Uterus (tissue), 4 donors: ENCODE measurements around the gene TMEM119. TPM values are rescaled to one million over a fixed set of nuclear protein-coding genes. Genes with fewer than 3 reads are reported as not detected.
"Not testable (repeated sequence)": the region's sequence is repeated elsewhere in the genome, so short reads cannot be mapped to it uniquely, and the experiment has no call there.

Source experiments
- DNase-seq, 2 donors: peaks; one replicate each; pipeline ENCODE4 v3.0.0-alpha.2; 2019 to 2020
- H3K27ac ChIP-seq, 2 donors: fragments of 200-600 bp; sonication (generic); 1 replicate in 1 of 2; 2 replicates in 1 of 2; pipeline ENCODE4 v1.5.1; 2016 to 2018
- H3K27me3 ChIP-seq, 2 donors: fragments of 200-600 bp; sonication (generic); one replicate each; pipeline ENCODE4 v1.5.1; 2018 to 2019; ENCODE audit warnings: control low read depth in 1 of 2
- H3K36me3 ChIP-seq, 2 donors: fragments of 200-600 bp; sonication (generic); one replicate each; pipeline ENCODE4 v1.5.1; 2019; ENCODE audit warnings: control low read depth in 1 of 2
- H3K4me1 ChIP-seq, 2 donors: fragments of 200-600 bp; sonication (generic); one replicate each; pipeline ENCODE4 v1.5.1; 2018 to 2019; ENCODE audit warnings: control low read depth in 1 of 2
- H3K4me3 ChIP-seq, 2 donors: fragments of 200-600 bp; sonication (generic); 1 replicate in 1 of 2; 2 replicates in 1 of 2; pipeline ENCODE4 v1.5.1; 2018 to 2019; ENCODE audit warnings: mild to moderate bottlenecking in 1 of 2
- H3K9me3 ChIP-seq, 2 donors: fragments of 200-600 bp; sonication (generic); one replicate each; pipeline ENCODE4 v1.5.1; 2019; ENCODE audit warnings: control low read depth in 1 of 2
- POLR2A ChIP-seq, 2 donors: fragments of 450-650 bp; IDR thresholded peaks; one replicate each; pipeline ENCODE4 v1.6.1; 2016; ENCODE audit warnings: antibody characterized with exemption in 2 of 2, mild to moderate bottlenecking in 1 of 2, moderate library complexity in 1 of 2
- intact Hi-C: fragments of 100-400 bp; cut with DNase I; formaldehyde crosslinking; loops from one replicate; pipeline ENCODE4 v1.15.1; 2023; ENCODE audit warnings: low total_unique reads
- total RNA-seq, 4 donors: library from RNA; depleted of rRNA in 3 of 4; stranded (reverse); fragments of >200 nt in 3 of 4; gene quantifications; one replicate each; pipeline versions ENCODE4 v1.1.0 to v1.2.4, GENCODE V29; 2014 to 2023
- TF ChIP-seq, protein P1 (sequence below), 4 experiments: fragments of 200-600 bp in 2 of 4; fragments of 450-650 bp in 2 of 4; sonication (generic) in 2 of 4; IDR thresholded peaks; one replicate each; pipeline ENCODE4 v1.5.1; 2016 to 2019; ENCODE audit warnings: antibody characterized with exemption in 4 of 4, mild to moderate bottlenecking in 2 of 4, moderate library complexity in 1 of 4
- donor health status: DM: yes; HTN: yes; CAD: no.

TMEM119 gene
- total RNA-seq, 4 donors from 2014 or later, result 9.1 to 102 (median 12.4) TPM

- no peak for DNase-seq
- intact Hi-C loops, result no loop called here
- Histone ChIP-seq H3K27me3 (no peaks in the 10 kb centered on the region), H3K4me3 (no peak overlapping the region), H3K4me1 (no peaks in the 10 kb centered on the region), H3K36me3 (no peaks in the 10 kb centered on the region), H3K27ac (no peak overlapping the region), H3K9me3 (no peaks in the 10 kb centered on the region)
- no peak for TF ChIP-seq POLR2A (IDR thresholded peaks at IDR 0.05)
These were observed 22.5 kb downstream of the TMEM119 start for GRCh38 chr12:108575199-108575912.

DNA sequence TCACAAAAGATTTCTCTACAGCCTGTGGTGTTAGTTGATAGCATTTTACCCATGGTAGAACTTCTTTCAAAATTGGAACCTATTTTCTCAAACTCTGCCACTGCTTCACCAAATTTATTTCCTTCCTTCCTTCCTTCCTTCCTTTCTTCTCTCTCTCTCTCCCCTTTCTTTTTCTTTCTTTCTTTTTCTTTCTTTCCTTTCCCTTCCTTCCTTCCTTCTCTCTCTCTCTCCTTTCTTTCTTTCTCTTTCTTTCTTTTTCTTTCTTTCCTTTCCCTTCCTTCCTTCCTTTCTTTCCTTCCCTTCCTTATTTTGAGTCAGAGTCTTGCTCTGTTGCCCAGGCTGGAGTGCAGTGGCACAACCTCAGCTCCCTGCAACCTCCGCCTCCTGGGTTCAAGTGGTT is 23.6 kb downstream of the TMEM119 start:
- H3K27ac ChIP-seq, H3K9me3 ChIP-seq, DNase-seq, H3K27me3 ChIP-seq, H3K4me1 ChIP-seq, intact Hi-C loops, H3K4me3 ChIP-seq, H3K36me3 ChIP-seq: not testable (repeated sequence)

GRCh38 chr12:108573317-108573716 is 24.6 kb downstream of the TMEM119 start:
- H3K4me3 ChIP-seq, result no peak overlapping the region
- no peaks in the 10 kb centered on the region for H3K27me3 ChIP-seq
- DNase-seq, result no peak
- intact Hi-C loops, result no loop called here
- TF ChIP-seq POLR2A (IDR thresholded peaks at IDR 0.05), result no peak
- TF ChIP-seq, protein P1, sequence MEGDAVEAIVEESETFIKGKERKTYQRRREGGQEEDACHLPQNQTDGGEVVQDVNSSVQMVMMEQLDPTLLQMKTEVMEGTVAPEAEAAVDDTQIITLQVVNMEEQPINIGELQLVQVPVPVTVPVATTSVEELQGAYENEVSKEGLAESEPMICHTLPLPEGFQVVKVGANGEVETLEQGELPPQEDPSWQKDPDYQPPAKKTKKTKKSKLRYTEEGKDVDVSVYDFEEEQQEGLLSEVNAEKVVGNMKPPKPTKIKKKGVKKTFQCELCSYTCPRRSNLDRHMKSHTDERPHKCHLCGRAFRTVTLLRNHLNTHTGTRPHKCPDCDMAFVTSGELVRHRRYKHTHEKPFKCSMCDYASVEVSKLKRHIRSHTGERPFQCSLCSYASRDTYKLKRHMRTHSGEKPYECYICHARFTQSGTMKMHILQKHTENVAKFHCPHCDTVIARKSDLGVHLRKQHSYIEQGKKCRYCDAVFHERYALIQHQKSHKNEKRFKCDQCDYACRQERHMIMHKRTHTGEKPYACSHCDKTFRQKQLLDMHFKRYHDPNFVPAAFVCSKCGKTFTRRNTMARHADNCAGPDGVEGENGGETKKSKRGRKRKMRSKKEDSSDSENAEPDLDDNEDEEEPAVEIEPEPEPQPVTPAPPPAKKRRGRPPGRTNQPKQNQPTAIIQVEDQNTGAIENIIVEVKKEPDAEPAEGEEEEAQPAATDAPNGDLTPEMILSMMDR (IDR thresholded peaks at IDR 0.05), result no peak
- no peak overlapping the region for H3K27ac ChIP-seq
- H3K9me3 ChIP-seq, result no peaks in the 10 kb centered on the region
- H3K4me1 ChIP-seq, result no peaks in the 10 kb centered on the region
- H3K36me3 ChIP-seq, result no peaks in the 10 kb centered on the region

GRCh38 chr12:108572166-108572790 is 25.6 kb downstream of the TMEM119 start:
- no peak for DNase-seq
- TF ChIP-seq, protein P1 (IDR thresholded peaks at IDR 0.05), result no peak
- Histone ChIP-seq H3K4me3 (no peak overlapping the region), H3K27me3 (no peaks in the 10 kb centered on the region), H3K4me1 (no peaks in the 10 kb centered on the region), H3K9me3 (no peaks in the 10 kb centered on the region), H3K36me3 (no peaks in the 10 kb centered on the region), H3K27ac (no peak overlapping the region)
- intact Hi-C loops, result no loop called here

DNA sequence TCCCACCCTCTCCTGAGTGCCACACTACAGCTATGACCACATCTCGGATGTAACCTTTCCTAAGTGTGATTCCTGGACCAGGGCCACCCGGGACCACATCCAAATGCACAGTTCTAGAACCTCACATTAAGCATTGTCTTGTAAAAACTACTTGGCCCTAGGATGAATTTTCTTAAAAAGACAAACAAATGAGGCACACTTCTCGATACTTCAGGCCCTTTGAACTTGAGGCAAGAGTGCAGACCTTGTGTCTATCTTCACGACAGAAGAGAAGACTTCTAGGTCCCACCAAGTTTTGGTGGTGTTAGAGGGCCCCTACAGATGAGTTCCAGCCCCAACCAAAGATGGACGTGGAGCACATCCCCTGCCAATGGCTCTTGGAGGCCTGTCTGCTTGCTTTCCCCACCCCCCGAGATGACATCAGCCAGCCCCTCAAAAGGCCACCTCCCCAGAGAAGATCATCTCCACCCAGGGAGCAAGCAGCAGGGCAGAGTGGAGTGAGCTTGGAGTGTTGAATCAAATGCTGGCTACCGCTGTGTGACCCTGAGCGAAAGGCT is 26.2 kb downstream of the TMEM119 start:
- H3K4me1 ChIP-seq, result no peaks in the 10 kb centered on the region
- no peak for DNase-seq
- intact Hi-C loops, result no loop called here
- no peaks in the 10 kb centered on the region for H3K9me3 ChIP-seq
- H3K27me3 ChIP-seq, result no peaks in the 10 kb centered on the region
- TF ChIP-seq, protein P1 (IDR thresholded peaks at IDR 0.05), result no peak
- TF ChIP-seq POLR2A (IDR thresholded peaks at IDR 0.05), result no peak
- no peaks in the 10 kb centered on the region for H3K36me3 ChIP-seq
- no peak overlapping the region for H3K4me3 ChIP-seq
- no peak overlapping the region for H3K27ac ChIP-seq
